Natural killer cell (primary cell): ENCODE measurements around the gene TMEM132D. TPM values are rescaled to one million over a fixed set of nuclear protein-coding genes. Genes with fewer than 3 reads are reported as not detected.

ENCODE experiments used
- ATAC-seq, 3 donors: fragments of 150-1000 bp in 2 of 3; fragments of 200-7000 bp in 1 of 3; cut with Tn5 transposase; 1 replicate in 1 of 3; 2 replicates in 2 of 3; pipeline ENCODE4 v1.10.0; 2021; ENCODE audit warnings: mild to moderate bottlenecking in 2 of 3, moderate library complexity in 2 of 3
- DNase-seq, 2 donors: peaks; one replicate each; pipeline versions ENCODE4 v3.0.0 to v3.0.0-alpha.2; 2013 to 2021; ENCODE audit warnings: mixed read lengths in 1 of 2
- H3K27ac ChIP-seq: one replicate; pipeline ENCODE4 v1.5.1; 2013; ENCODE audit warnings: mild to moderate bottlenecking, low read length
- H3K27me3 ChIP-seq: one replicate; pipeline ENCODE4 v1.6.1; 2013; ENCODE audit warnings: low read length; ENCODE audit not compliant: control insufficient read depth, insufficient read depth
- H3K36me3 ChIP-seq: one replicate; pipeline ENCODE4 v1.6.1; 2013; ENCODE audit warnings: low read length; ENCODE audit not compliant: control insufficient read depth, insufficient read depth
- H3K4me1 ChIP-seq: one replicate; pipeline ENCODE4 v1.6.1; 2013; ENCODE audit warnings: low read length; ENCODE audit not compliant: control insufficient read depth, insufficient read depth
- H3K4me3 ChIP-seq: one replicate; pipeline ENCODE4 v1.5.1; 2013; ENCODE audit warnings: low read length
- H3K9me3 ChIP-seq: one replicate; pipeline ENCODE4 v1.6.1; 2013; ENCODE audit warnings: low read length; ENCODE audit not compliant: control insufficient read depth, insufficient read depth
- H3K27ac Mint-ChIP-seq, 2 donors: one replicate each; pipeline ENCODE4 v1.8.0; 2022; ENCODE audit warnings: mild to moderate bottlenecking in 2 of 2, mixed read lengths in 2 of 2, moderate library complexity in 1 of 2
- H3K27me3 Mint-ChIP-seq, 2 donors: one replicate each; pipeline ENCODE4 v1.8.0; 2022; ENCODE audit warnings: low read depth in 2 of 2, mixed read lengths in 2 of 2
- H3K36me3 Mint-ChIP-seq: one replicate; pipeline ENCODE4 v1.8.0; 2022; ENCODE audit warnings: mixed read lengths
- H3K4me1 Mint-ChIP-seq, 2 donors: one replicate each; pipeline ENCODE4 v1.8.0; 2022; ENCODE audit warnings: mixed read lengths in 2 of 2
- H3K4me3 Mint-ChIP-seq: one replicate; pipeline ENCODE4 v1.8.0; 2022; ENCODE audit warnings: mild to moderate bottlenecking, moderate library complexity, mixed read lengths
- H3K9me3 Mint-ChIP-seq, 2 donors: one replicate each; pipeline ENCODE4 v1.8.0; 2022; ENCODE audit warnings: mixed read lengths in 2 of 2
- WGBS: methylation state at CpG from one replicate; pipeline ENCODE4 v1.1.7; 2013; ENCODE audit warnings: missing lambda C conversion rate; ENCODE audit not compliant: insufficient coverage; 5-methylcytosine and 5-hydroxymethylcytosine counted together
- intact Hi-C: fragments of 100-400 bp; cut with micrococcal nuclease; formaldehyde crosslinking; loops from one replicate; pipeline ENCODE4 v1.14.2; 2022
- total RNA-seq, 4 donors: library from RNA; stranded (reverse); fragments of 120-200 nt in 1 of 4; gene quantifications; one replicate each; pipeline versions ENCODE4 v1.2.3 to v1.2.4, GENCODE V29; 2013 to 2022
- TF ChIP-seq, protein P1 (sequence below): fragments of 200-600 bp; IDR thresholded peaks from one replicate; pipeline ENCODE4 v1.8.0; 2022; ENCODE audit warnings: antibody characterized with exemption

The TMEM132D gene
- total RNA-seq, 3 donors from 2014 or later (not counting 1 experiment from before 2014, with no cell fraction given) = not detected

- no peak overlapping the region for H3K4me3 ChIP-seq
- Mint-ChIP-seq H3K36me3 (no peaks in the 10 kb centered on the region), H3K9me3 (no peaks in the 10 kb centered on the region), H3K27me3 (peaks cover 4 to 11% of the 10 kb centered on the region in 2 donors), H3K27ac (no peak overlapping the region), H3K4me3 (no peak overlapping the region), H3K4me1 (no peaks in the 10 kb centered on the region)
- intact Hi-C loops = no loop called here
- 82% methylated on average over 5 of the region's 7 CpGs for WGBS
- no peak overlapping the region for H3K27ac ChIP-seq
- H3K9me3 ChIP-seq = no peaks in the 10 kb centered on the region
- no peaks in the 10 kb centered on the region for H3K27me3 ChIP-seq
- no peaks in the 10 kb centered on the region for H3K4me1 ChIP-seq
- no peaks in the 10 kb centered on the region for H3K36me3 ChIP-seq
- ATAC-seq (no peak), DNase-seq (no peak)
- TF ChIP-seq, protein P1, sequence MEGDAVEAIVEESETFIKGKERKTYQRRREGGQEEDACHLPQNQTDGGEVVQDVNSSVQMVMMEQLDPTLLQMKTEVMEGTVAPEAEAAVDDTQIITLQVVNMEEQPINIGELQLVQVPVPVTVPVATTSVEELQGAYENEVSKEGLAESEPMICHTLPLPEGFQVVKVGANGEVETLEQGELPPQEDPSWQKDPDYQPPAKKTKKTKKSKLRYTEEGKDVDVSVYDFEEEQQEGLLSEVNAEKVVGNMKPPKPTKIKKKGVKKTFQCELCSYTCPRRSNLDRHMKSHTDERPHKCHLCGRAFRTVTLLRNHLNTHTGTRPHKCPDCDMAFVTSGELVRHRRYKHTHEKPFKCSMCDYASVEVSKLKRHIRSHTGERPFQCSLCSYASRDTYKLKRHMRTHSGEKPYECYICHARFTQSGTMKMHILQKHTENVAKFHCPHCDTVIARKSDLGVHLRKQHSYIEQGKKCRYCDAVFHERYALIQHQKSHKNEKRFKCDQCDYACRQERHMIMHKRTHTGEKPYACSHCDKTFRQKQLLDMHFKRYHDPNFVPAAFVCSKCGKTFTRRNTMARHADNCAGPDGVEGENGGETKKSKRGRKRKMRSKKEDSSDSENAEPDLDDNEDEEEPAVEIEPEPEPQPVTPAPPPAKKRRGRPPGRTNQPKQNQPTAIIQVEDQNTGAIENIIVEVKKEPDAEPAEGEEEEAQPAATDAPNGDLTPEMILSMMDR = no peak
Observed at GRCh38 chr12:129179941-129180553, 723.8 kb downstream of the TMEM132D start.

GRCh38 chr12:129169928-129170327, 733.9 kb downstream of the TMEM132D start:
- H3K9me3 ChIP-seq = no peaks in the 10 kb centered on the region
- WGBS = 84% methylated on average over 3 of the region's 3 CpGs
- H3K27ac ChIP-seq = no peak overlapping the region
- TF ChIP-seq, protein P1 = no peak
- H3K27ac Mint-ChIP-seq = no peak overlapping the region
- ATAC-seq (no peak), DNase-seq (no peak)
- no peaks in the 10 kb centered on the region for H3K27me3 ChIP-seq
- intact Hi-C loops = no loop called here
- no peaks in the 10 kb centered on the region for H3K36me3 Mint-ChIP-seq
- no peaks in the 10 kb centered on the region for H3K4me1 Mint-ChIP-seq
- no peaks in the 10 kb centered on the region for H3K9me3 Mint-ChIP-seq
- H3K4me3 ChIP-seq = no peak overlapping the region
- H3K36me3 ChIP-seq = no peaks in the 10 kb centered on the region
- H3K27me3 Mint-ChIP-seq = peaks cover 12 to 15% of the 10 kb centered on the region in 2 donors
- H3K4me1 ChIP-seq = no peaks in the 10 kb centered on the region
- no peak overlapping the region for H3K4me3 Mint-ChIP-seq

- Mint-ChIP-seq H3K4me1 (no peaks in the 10 kb centered on the region), H3K36me3 (no peaks in the 10 kb centered on the region), H3K27me3 (peaks cover 16% of the 10 kb centered on the region in 2 donors), H3K27ac (no peak overlapping the region), H3K4me3 (no peak overlapping the region), H3K9me3 (peaks cover 2% of the 10 kb centered on the region in 2 donors)
- Histone ChIP-seq H3K27me3 (no peaks in the 10 kb centered on the region), H3K9me3 (peaks cover 5% of the 10 kb centered on the region), H3K4me1 (no peaks in the 10 kb centered on the region), H3K4me3 (no peak overlapping the region), H3K27ac (no peak overlapping the region), H3K36me3 (no peaks in the 10 kb centered on the region)
- intact Hi-C loops = no loop called here
- WGBS = 62% methylated on average over 6 of the region's 6 CpGs
- DNase-seq (no peak), ATAC-seq (no peak)
- TF ChIP-seq, protein P1 = no peak
Observed at GRCh38 chr12:129163861-129164260, 740.0 kb downstream of the TMEM132D start.

GRCh38 chr12:129163461-129163860, 740.4 kb downstream of the TMEM132D start:
- Histone ChIP-seq H3K27ac (no peak overlapping the region), H3K27me3 (no peaks in the 10 kb centered on the region), H3K36me3 (no peaks in the 10 kb centered on the region), H3K4me3 (no peak overlapping the region), H3K9me3 (peaks cover 5% of the 10 kb centered on the region), H3K4me1 (no peaks in the 10 kb centered on the region)
- Mint-ChIP-seq H3K4me3 (no peak overlapping the region), H3K36me3 (no peaks in the 10 kb centered on the region), H3K9me3 (peaks cover 2% of the 10 kb centered on the region in 2 donors), H3K27me3 (peaks cover 12 to 20% of the 10 kb centered on the region in 2 donors), H3K4me1 (no peaks in the 10 kb centered on the region), H3K27ac (no peak overlapping the region)
- ATAC-seq (no peak), DNase-seq (no peak)
- 58% methylated on average over 4 of the region's 4 CpGs for WGBS
- intact Hi-C loops = no loop called here
- TF ChIP-seq, protein P1 = no peak
